Measurements from ENCODE around the gene COMP.

DNA sequence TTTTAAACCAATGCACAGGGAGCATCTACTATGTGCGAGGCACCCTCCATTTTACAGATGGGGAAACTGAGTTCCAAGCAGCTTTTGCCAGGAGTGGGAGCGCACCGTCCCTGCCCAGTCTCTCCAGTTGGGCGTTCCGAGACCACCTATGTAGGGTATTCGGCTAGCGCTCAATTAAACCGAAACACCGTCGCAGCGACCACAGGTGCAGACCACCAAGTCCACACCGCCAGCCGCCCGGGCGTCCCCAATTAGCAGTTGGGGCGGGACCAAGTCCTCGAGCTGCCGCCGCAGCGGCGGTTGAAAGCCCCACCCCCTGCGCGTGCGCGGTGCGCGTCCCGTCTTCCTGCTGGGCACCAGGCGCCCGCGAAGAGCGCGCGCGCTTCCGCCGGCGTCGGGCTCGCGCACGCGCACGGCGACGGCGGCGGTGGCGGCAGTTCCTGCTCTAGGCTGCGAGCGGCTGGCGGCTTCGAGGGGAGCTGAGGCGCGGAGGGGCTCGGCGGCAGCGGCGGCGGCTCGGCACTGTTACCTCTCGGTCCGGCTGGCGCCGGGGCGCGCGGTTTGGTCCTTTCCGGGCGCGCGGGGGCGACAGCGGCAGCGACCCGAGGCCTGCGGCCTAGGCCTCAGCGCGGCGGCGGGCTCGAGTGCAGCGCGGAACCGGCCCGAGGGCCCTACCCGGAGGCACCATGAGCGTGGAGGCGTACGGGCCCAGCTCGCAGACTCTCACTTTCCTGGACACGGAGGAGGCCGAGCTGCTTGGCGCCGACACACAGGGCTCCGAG, 40.6 kb upstream of the COMP start, which contains the start of gene UPF1:
- no peak for TF ChIP-seq ZNF274 (IDR thresholded peaks at IDR 0.05; ENCODE audit: low read depth, low read length)
- TF ChIP-seq YY1 (IDR thresholded peaks at IDR 0.05; ENCODE audit: insufficient read depth, insufficient read length) = no peak
- TF ChIP-seq SUZ12 (IDR thresholded peaks at IDR 0.05; ENCODE audit: extremely low read depth, insufficient read depth, insufficient read length) = no peak

All from NT2/D1 (cell line).